ENCODE measurements around the gene PDK3.

The PDK3 gene

DNA sequence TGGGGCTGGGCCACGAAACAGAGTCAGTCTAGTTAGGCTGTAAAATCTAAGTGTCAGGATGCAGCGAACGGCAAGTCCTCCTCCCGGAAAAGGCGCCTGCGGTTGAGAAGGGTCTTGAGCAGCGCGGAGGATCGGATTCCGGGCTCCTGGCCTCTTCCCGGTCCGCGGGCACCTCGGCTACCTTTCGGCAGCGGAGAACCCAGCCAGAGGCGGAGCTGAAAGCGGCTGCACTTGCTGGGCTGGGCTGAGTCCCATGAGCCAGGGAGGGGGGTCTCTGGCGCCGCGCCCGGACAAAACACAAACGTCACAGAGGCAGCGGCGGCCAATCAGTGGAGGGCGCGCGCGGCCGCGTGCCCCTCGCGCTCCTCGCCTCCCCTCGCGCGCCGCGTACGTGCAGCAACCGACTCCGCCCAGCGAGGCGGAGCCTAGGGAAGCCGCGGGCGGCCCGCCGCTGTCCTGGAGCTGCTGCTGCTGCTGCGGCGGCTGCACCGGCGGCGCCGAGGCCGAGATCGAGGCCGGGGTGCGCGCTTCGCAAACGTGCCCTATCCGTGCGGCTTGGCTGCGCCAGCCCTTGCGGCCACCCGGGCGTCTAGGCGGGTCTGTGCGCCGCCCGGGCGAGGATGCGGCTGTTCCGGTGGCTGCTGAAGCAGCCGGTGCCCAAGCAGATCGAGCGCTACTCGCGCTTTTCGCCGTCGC is at the start of gene PDK3:
Gene PDK3, plus strand, starts transcription at position 451 of the 696 bp plus-strand sequence. Its CDS starts 170 bp downstream, at position 621.
- DNase-seq (ENCODE audit: low read depth in 2 of 2): peak; percentile 71

GRCh38 chrX:24415921-24416320 is 49.2 kb upstream of the PDK3 start:
- no peak for DNase-seq (ENCODE audit: low read depth in 2 of 2)

DNA sequence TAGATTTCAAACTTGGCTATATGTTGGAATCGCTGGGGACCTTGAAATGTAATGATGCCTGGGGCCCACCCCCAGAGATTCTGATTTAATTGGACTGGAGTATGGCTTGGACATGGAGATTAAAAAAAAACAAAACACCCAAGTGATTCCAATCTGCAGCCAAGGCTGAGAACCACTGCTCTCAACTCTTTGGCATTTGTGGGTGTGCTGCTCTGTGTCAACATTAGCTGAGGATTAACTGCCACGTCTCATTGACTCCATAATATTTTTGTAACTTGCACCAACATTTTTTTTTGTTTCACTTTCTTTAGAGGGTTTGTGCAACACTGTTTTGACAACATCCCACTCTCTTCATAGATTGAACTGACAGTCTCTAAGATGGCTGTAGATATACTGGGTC is 41.1 kb upstream of the PDK3 start:
- no peak for DNase-seq (ENCODE audit: low read depth in 2 of 2)

DNA sequence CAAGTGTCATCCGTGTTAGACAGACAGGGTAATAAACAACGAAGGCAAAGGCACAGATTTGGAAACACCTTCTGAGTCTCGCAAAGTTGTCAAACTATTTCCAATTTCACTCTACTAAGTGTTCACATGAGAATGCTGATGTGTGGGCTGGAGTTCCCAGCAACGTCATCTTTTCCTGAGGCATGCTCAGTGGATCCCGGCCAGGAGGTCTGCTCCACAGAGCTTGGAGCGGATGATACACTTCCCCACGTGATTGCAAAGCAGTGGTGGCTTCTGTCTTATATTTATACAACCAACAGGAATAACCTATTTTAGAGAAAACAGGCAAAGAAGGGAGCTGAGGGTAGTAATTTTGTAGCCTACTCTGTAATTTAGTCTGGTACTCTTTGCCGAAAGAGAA is 40.1 kb upstream of the PDK3 start:
- DNase-seq (ENCODE audit: low read depth in 2 of 2): no peak

DNA sequence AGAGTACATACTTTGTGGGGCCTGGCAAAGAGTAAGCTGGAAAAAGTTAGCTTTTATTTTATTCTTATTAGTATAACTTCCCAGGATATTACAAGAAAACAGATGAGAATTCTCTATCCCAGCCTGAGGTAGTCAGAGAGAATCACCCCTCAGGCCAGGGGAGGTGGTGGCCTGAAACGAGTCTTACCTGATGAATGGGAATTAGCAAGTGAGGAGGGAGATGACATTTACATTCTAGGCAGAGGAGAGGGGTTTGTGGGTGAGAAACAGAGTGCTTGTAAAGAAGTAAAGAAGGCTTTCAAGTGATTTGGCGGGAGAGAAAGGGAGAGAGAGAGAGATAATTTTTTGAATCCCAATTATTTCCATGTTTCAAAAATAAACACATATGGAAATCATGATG is 39.3 kb upstream of the PDK3 start:
- no peak for DNase-seq (ENCODE audit: low read depth in 2 of 2)

DNA sequence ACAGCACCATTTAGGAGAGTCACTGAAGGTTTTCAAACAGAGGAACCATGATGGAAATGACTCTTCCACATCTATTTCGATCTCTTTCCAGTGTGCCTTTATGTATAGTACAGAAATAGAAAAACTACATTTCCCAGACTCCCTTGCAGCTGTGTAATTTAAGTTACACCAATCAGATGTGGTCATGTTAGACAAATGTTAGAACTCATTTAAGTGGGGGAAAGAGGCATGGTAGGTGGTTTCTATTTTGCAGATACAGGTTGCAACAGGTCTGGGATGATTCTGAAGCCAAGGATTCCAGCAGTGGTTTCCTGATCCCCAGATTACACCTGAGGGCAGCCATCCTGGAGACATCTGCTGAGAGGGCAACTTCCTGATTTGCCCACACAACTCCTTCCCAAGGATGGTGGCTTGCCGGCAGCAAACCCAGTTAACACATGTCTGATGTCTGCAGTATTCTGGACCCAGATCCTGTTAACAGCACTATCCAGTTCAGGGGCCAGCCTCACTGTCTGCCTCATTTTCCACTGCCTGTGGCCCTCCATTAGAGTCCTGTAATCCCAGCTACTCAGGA is 38.7 kb upstream of the PDK3 start:
- no peak for DNase-seq (ENCODE audit: low read depth in 2 of 2)

GRCh38 chrX:24426921-24427746 is 38.0 kb upstream of the PDK3 start:
- DNase-seq (ENCODE audit: low read depth in 2 of 2): no peak

- no peak for DNase-seq (ENCODE audit: low read depth in 2 of 2)
Observed at GRCh38 chrX:24427747-24428019, 37.4 kb upstream of the PDK3 start.

- DNase-seq (ENCODE audit: low read depth in 2 of 2): no peak
Observed at GRCh38 chrX:24428516-24428915, 36.6 kb upstream of the PDK3 start.

DNA sequence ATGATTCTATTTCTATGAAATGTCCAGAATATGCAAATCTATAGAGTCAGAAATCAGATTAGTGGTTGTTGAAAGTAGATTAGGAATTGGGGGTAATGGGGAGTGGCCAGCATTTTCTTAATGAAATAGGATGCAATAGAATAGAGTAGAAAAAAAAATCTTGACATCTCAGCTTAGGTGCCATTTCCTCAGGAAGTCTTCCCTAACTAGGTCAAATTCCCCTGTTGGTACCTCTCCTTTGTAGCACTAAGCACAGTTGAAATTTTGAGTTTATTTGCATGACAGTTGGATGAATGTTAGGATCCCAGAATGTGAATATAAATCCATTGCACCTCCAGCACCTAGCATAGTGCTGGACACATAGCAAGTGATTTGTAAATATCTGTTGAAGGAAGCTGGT is 30.0 kb upstream of the PDK3 start:
- DNase-seq (ENCODE audit: low read depth in 2 of 2): no peak

- DNase-seq (ENCODE audit: low read depth in 2 of 2): no peak
Observed at GRCh38 chrX:24443918-24444317, 21.2 kb upstream of the PDK3 start.

DNA sequence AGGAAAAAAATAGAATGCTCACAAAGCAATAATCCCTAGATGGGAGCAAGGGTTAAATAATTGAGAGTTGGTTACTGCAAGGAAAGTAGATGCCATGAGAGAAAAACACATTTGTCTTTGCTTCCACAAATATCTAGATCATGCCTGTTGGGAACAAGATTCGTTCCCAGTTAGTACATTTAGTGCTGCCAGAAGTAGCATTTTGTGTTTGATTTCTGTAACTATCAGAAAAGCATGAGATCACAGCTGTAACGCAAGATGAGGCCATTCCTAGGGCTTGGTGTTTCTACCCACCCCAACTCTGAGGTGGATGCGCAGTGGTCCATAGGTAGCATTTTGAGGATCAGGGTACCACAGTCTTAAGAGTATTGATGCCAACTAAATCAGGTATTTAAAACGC is 20.4 kb upstream of the PDK3 start:
- no peak for DNase-seq (ENCODE audit: low read depth in 2 of 2)

DNA sequence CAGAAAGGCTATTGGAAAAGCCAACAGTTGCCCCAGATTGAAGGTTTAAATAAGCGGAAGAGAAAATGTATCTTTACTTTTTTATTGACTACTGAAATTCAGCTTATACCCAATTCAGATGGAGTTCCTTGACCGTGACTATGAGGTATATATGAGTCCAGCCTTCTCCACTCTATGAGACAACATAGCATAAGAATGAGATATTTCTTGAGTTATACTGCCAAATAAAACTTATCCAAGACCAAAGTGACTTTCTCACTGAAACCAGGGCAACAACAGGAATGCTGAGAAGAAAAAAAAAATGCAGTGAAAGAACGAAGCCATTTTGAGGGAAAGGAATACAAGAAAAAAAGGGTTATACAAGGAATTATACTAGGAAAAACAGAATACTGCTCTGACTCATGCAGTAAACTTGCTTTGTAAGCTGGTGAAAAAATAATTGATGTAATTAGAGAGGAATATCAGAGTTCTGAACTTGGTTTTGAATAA is 16.3 kb upstream of the PDK3 start:
- no peak for DNase-seq (ENCODE audit: low read depth in 2 of 2)

- no peak for DNase-seq (ENCODE audit: low read depth in 2 of 2)
Observed at GRCh38 chrX:24463077-24463476, 2.0 kb upstream of the PDK3 start.

DNA sequence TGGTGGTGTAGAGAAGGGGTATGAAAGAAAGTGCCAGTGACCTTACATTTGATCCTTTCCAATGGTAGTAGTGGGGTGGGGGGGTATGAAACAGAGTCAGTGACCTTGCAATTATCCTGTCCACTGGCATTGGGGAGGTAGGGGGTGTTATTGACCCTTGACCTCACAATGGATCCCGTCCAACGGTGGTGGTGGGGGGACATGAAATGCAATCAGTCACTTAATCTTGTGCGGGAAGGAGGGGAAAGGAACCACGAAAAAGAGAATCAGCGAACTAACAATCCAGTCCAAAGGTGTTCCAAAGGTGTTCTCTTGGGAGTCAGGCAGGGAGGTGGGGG is 619 bp upstream of the PDK3 start:
- no peak for DNase-seq (ENCODE audit: low read depth in 2 of 2)

- no peak for DNase-seq (ENCODE audit: low read depth in 2 of 2)
Observed at GRCh38 chrX:24465532-24465865, 413 bp downstream of the PDK3 start.

DNA sequence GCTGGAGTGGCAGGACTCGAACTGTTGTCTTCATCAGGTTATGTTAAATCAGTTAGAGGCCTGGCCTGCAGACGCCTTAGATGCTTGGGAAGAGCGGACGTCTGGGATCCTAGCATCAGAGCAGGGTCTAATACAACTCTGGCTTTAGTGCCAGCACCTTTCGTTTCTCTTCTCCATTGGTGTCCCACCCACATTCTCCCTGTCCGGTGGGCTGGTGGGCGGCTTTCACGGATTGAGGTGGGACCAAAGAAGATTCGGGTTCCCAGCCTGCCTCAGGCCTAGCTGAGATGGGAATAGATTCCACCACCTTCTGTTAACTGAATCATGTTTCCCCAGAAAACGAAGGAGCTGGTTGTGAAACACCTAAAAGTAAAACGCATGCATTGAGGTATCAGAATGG is 939 bp downstream of the PDK3 start:
- no peak for DNase-seq (ENCODE audit: low read depth in 2 of 2)

DNA sequence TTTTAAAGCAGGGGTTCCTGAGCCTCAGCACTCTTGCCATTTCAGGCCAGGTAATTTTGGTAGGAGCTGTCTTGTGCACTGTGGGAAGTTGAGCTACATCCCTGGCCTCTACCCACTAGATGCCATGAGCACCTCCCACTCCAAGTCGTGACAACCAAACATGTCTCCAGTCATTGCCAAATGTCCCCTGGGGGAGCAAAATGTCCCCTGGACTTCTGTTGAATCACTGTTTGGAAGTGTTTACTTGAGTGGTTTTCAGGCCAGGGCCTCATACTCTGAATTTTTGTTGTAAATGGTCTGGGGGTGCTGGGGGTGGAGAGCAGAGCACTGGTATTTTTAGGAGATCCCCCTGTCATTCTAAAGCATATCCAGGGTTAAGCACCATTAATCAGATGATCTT is 3.2 kb downstream of the PDK3 start:
- no peak for DNase-seq (ENCODE audit: low read depth in 2 of 2)

- DNase-seq (ENCODE audit: low read depth in 2 of 2): no peak
Observed at GRCh38 chrX:24471808-24472207, 6.7 kb downstream of the PDK3 start.

- no peak for DNase-seq (ENCODE audit: low read depth in 2 of 2)
Observed at GRCh38 chrX:24475480-24475879, 10.4 kb downstream of the PDK3 start.

DNA sequence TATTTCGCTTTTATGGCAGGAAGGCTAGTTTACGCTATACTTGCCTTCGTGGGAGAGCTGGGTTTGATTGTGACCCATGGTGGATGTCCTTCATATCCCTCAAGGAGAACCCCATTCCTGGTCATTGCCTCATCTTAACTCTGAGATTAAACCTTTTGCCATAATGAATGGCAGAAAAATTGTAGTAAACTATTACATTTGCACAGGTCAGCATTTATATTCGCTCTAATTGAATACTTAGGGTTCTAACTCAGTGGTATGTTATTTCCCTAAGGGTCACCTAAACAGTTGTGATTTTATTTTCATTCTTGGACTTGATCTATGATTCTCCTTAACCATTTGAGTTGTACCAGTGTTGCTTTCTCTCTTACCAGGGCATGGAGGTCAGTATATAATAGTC is 13.4 kb downstream of the PDK3 start:
- no peak for DNase-seq (ENCODE audit: low read depth in 2 of 2)

GRCh38 chrX:24479924-24480323 is 14.8 kb downstream of the PDK3 start:
- no peak for DNase-seq (ENCODE audit: low read depth in 2 of 2)

DNA sequence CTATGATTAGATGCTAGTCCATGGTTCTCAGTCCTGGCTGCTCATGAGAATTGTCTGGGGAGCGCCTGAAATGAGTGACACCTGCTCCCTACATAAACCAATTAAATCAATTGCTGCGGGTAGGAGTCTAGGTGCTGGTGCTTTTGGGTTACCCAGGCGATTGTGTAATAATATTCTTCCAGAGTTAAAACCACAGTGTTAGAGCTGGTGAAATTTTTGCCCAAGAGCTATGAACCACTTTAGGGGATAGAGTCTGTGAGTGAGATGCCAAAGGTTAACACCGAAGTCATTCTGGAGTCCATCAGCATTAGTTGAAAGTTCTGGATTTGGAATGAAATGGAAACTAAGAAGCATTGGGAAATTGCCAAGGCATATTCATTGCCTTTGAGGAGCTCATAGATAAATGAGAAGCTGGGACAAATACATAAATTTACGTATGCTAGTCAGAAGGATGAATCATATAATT is 15.3 kb downstream of the PDK3 start:
- no peak for DNase-seq (ENCODE audit: low read depth in 2 of 2)

All from fibroblast of skin of left biceps (primary cell).